NCI-H2171 (cell line): ENCODE data around the gene SAMSN1.
"Not testable (repeated sequence)": the region's sequence is repeated elsewhere in the genome, so short reads cannot be mapped to it uniquely, and the experiment has no call there.

Source experiments
- DNase-seq: peaks from one replicate; lab custom pipeline; 2025; lab: John Stamatoyannopoulos, UW

The SAMSN1 gene

DNA sequence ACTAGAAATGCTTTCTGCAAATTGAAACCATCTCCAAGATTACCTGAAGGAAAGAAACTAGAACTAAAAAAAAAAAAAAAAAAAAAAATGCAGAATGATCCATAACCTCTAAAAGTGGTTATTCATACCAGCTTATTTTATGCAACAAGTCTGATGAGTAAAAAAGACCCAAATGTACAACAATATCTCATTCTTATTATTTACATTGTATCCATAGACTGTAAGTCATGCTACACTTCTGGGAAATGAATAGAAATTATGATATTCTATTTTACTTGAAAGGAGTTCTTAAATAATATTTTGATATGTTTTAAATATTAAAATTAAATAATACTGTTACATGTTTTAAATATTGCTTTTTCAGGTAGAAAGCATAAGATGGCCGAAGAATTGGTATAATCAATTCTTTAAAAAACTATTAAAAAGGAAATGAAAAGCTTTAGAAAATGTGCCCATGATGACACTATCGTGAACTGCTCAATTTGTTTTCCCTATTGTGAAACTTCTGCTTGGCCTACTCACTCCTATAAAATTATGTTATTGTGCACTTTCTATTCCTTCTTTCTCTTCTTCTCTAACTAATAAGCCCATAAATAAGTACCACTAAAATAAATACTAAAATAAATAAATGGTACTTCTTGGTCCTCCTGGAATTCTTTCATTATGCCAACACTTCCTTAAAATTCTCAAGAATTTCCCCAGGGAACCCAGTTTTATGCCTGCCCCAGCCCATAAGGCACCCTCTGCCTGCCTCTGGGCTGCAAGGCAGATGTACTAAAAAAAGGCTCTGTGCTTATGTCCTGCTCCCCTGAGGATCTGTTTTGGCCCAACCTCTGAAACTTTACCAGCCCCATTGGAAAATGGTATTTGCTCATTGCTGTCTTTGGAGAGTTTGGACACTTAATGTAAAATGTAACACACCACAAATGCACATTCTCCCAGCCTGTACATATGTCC, 18.1 kb downstream of the SAMSN1 start:
- DNase-seq: no peak

GRCh38 chr21:14526836-14527695, 19.0 kb downstream of the SAMSN1 start:
- no peak for DNase-seq

- DNase-seq: no peak
These were observed 19.9 kb downstream of the SAMSN1 start for GRCh38 chr21:14526199-14526598.

- no peak for DNase-seq
These were observed 22.9 kb downstream of the SAMSN1 start for GRCh38 chr21:14523234-14523633.

GRCh38 chr21:14522736-14523135, 23.4 kb downstream of the SAMSN1 start:
- DNase-seq: no peak

- no peak for DNase-seq
These were observed 25.6 kb downstream of the SAMSN1 start for GRCh38 chr21:14520535-14520934.

GRCh38 chr21:14519000-14519399, 27.1 kb downstream of the SAMSN1 start:
- no peak for DNase-seq

DNA sequence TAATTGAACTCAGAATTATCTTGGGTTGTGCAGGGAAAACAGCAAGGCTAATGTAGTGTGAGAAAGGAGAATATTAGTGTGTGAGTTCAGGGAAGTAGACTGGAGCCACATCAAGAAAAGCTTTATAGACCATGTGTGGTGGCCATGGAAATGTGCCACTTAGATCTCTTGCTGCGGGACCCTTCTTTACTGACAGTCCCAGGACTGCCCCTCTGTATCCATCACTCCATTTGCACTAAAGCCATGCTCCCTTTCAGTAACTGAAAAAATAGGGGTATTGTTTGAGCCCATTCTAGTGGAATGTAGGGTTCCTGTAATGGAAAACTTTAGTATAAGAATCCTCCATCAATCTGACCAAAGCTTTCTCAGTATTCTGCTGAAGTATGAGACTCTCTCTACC, 32.3 kb downstream of the SAMSN1 start:
- DNase-seq: no peak

DNA sequence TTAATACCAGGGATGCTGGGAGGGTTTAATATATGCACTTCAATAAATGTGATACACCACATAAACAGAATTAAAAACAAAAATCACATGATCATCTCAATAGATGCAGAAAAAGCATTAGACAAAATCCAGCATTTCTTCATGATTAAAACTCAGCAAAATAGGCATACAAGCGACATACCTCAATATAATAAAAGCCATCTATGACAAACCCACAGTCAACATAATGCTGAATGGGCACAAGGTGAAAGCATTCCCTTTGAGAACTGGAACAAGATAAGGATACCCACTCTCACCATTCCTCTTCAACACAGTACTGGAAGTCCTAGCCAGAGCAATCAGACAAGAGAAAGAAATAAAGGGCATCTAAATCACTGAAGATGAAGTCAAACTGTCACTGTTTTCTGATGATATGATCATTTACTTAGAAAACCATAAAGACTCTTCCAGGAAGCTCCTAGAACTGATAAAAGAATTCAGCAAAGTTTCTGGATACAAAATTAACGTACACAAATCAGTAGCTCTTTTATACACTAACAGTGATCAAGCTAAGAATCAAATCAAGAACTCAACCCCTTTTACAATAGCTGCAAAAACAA, 39.2 kb downstream of the SAMSN1 start:
- DNase-seq: not testable (repeated sequence)

- DNase-seq: no peak
These were observed 45.2 kb downstream of the SAMSN1 start for GRCh38 chr21:14500873-14501272.

GRCh38 chr21:14499316-14499715, 46.8 kb downstream of the SAMSN1 start:
- no peak for DNase-seq

DNA sequence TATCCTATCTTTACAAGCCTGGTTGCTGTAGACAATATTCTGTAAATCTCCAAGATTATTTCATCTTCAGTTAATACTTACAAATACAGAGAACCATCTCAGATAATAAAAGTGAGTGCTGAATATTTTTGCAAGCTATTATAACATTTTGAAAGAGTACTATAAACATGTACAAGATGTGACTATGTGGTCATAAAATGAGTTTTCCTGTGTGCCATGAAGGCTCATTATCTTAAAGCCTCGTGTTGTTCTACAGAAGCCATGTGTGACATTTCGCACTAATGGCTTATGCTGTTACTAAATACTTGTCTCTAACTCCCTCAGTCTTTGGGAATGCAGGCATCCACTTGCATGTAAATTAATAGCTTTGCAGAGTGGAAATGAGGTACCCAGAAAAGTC, 48.3 kb downstream of the SAMSN1 start:
- DNase-seq: no peak

DNA sequence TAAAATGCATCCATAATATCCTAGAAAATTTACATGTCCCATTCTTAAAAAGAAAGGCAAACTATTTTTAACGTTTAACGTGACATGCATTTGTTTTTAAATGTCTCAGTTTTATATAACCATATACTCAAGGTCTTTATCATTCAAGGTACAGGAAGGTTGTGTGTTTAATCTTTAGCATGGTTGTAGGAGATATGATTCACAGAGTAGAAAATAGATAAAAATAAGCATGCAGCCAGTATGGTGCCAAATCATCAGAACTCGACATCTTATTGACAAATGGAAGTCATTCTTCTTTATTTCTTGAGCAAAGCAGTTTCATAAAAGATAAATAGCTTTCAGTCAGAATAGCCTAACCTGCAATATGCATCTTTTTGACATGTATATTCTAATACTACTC, 51.0 kb downstream of the SAMSN1 start:
- DNase-seq: no peak

DNA sequence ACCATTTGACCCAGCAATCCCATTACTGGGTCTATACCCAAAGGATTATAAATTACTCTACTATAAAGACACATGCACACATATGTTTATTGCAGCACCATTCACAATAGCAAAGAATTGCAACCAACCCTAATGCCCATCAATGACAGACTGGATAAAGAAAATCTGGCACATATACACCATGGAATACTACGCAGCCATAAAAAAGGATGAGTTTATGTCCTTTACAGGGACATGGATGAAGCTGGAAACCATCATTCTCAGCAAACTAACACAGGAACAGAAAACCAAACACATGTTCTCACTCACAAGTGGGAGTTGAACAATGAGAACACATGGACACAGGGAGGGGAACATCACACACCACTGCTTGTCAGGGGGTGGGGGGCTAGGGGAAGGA, 51.9 kb downstream of the SAMSN1 start:
- DNase-seq: not testable (repeated sequence)

DNA sequence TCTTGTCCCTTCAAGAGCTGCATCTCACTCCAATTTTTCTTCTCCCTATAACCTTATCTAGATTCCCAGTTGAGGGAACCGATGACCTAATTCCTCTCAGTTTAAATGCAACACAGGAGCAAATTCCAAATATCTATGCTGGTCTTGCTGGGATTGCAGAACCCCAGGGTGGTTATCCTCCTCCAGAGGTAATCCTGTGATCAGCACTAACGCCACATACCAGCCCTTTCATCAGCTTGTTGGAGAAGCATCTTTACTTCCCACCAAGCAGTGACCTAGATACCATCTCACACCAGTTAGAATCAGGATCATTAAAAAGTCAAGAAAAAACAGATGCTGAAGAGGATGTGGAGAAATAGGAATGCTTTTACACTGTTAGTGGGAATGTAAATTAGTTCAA, 52.4 kb downstream of the SAMSN1 start:
- DNase-seq: no peak

GRCh38 chr21:14492931-14493330, 53.2 kb downstream of the SAMSN1 start:
- no peak for DNase-seq

DNA sequence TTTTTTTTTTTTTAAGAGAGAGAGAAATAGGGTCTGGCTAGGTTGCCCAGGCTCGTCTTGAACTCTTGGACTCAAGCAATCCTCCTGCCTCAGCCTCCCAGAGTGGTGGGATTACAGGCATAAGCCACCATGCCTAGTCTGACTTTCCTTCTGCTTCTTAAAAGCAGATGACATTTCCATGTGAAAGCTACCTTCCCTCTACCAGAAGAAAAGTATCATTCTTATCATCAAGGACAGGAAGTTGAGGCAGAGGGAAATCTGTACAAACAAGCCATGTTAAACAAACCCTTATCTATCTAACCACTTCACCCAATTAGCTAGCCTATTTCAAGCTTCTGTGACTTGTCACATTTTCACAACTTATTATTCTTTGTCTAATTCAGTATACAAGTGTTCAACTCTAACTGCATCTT, 54.8 kb downstream of the SAMSN1 start:
- no peak for DNase-seq

- no peak for DNase-seq
These were observed 57.4 kb downstream of the SAMSN1 start for GRCh38 chr21:14488672-14489204.

DNA sequence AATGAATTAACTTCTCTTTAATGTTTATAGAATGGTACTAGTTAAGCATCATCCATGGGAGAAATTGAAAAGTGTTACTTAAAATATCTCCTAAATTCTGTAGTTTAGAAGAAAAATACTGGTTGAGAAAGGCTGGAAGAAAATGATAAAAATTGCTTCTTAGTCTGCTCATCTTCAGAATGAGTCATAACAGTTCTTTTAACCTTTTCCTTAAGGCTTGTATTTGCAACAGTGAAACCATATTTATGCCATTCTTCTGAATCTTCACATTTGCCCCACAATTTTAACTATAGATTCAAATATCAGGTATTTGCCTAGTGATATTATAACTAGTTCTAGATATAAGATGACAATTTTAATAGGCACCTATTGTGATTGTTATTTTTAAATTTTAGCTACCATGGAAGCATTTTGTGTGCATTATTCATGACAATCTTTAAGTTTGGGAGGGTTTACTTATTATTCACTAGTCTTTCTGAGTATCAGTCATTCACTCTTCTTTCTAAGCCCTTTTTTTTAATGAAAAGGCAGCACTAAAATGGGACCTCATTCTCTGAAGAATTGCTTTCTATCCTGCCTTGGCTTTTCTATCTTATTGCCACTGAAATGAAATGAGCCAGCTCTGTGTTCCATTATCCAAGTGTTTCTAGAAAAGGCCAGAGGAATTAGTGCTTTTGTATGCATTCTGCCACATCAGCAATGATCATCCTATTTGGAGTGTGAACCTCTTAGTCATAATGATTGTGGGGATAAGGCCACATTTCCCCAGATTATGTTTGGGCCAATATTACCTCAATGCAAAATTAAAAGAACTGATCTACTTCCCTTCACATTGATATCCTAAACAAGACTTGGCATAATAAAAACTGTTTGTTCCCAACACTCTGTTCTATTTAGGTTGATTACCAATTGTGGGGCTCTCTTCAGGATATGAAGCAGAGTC, 58.4 kb downstream of the SAMSN1 start:
- no peak for DNase-seq

- DNase-seq: no peak
These were observed 59.2 kb downstream of the SAMSN1 start for GRCh38 chr21:14486869-14487268.
